Measurements from ENCODE around the gene IQSEC1.
A peak's percentile ranks its signal among the peaks of the same experiment; 100 is the strongest.

IQSEC1 gene

DNA sequence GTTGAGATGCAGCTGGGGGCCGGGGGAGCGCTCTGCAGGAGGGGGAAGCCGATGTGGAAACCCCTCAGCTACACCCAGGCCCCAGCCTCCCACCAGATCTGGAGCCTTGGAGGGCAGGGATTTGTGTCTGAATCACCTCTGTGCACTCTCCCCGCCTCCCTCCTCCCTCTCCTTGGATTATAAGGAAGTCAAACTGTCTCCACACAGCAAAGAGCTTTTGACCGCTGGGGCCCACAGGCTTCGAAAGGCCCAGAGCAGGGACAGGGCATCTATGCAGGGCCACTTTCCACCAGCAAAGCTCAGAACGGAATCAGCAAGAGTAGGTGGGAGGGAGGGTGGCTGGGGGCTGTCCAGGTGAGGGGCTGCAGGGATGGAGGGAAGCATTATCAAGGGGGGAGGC, 68.9 kb downstream of the IQSEC1 start:
- FAIRE-seq (no peak), DNase-seq (ENCODE audit: insufficient read length, low spot score) (no peak)
- TF ChIP-seq POLR2AphosphoS5 (IDR thresholded peaks at IDR 0.05; ENCODE audit: low read depth, low read length): no peak
- no peak for TF ChIP-seq SPI1 (IDR thresholded peaks at IDR 0.05; ENCODE audit: low read depth, low read length)
- TF ChIP-seq POLR2A (IDR thresholded peaks at IDR 0.05; ENCODE audit: low read depth, low read length): no peak
- TF ChIP-seq PAX5 (IDR thresholded peaks at IDR 0.05; ENCODE audit: insufficient read depth, low read length, severe bottlenecking): no peak
- TF ChIP-seq POU2F2 (IDR thresholded peaks at IDR 0.05; ENCODE audit: low read depth, low read length): no peak

DNA sequence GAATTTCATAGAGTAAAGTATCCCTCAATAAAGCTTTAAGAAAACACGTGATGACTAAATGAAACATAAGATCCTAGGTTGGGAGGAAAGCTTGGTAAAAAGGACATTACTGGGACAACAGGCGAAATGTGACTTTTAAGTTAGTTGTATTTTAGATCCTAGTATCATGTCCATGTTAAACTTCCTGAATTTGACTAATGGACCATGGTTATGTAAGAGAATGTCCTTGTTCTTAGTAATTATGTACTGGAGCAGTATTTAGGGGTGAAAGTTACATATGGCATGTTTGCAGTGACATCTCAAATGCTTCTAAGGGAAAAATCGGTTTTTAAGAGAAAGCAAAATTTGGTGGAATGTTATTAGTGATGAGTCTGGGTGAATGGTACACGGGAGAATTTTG, 69.6 kb downstream of the IQSEC1 start:
- FAIRE-seq (peak; percentile 23), DNase-seq (ENCODE audit: insufficient read length, low spot score) (no peak)
- TF ChIP-seq POU2F2 (IDR thresholded peaks at IDR 0.05; ENCODE audit: low read depth, low read length) (no peak), SPI1 (IDR thresholded peaks at IDR 0.05; ENCODE audit: low read depth, low read length) (no peak), TAF1 (IDR thresholded peaks at IDR 0.05; ENCODE audit: low read depth, low read length) (no peak), POLR2AphosphoS5 (IDR thresholded peaks at IDR 0.05; ENCODE audit: low read depth, low read length) (no peak), PAX5 (IDR thresholded peaks at IDR 0.05; ENCODE audit: insufficient read depth, low read length, severe bottlenecking) (no peak), POLR2A (IDR thresholded peaks at IDR 0.05; ENCODE audit: low read depth, low read length) (no peak)

DNA sequence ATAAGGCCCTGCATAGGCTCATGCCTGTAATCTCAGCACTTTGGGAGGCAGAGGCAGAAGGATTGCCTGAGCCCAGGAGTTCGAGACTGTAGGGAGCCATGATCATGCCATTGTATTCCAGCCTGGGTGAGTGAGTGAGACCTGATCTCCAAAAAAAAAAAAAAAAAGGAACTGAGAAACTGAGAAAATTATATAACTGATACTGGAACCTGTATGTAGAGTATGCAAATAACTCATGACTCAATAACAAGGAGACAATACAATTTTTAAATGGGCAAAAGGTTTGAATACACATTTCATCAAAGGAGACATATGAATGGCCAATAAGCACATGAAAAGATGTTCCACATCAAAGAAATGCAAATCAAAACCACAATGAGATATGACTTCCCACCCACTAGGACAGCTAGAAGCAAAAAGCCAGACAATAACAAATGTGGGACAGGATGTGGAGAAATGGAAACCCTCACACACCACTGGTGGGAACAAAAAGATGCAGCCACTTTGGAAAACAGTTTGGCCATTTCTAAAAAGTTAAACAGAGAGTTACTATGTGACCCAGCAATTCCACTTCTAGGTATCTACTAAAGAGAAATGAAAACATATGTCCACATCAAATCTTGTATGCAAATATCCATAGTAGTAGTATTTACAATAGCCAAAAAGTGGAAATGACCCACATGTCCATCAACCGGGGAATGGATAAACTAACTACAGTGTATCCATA, 70.7 kb downstream of the IQSEC1 start:
- DNase-seq (ENCODE audit: insufficient read length, low spot score): no peak
- no peak for TF ChIP-seq PAX5 (IDR thresholded peaks at IDR 0.05; ENCODE audit: insufficient read depth, low read length, severe bottlenecking)
- peak; percentile 93 for TF ChIP-seq SPI1 (IDR thresholded peaks at IDR 0.05; ENCODE audit: low read depth, low read length)
- peak; percentile 89 for TF ChIP-seq POLR2A (IDR thresholded peaks at IDR 0.05; ENCODE audit: low read depth, low read length)
- TF ChIP-seq POLR2AphosphoS5 (IDR thresholded peaks at IDR 0.05; ENCODE audit: low read depth, low read length): peak; percentile 89
- TF ChIP-seq TAF1 (IDR thresholded peaks at IDR 0.05; ENCODE audit: low read depth, low read length): no peak
- TF ChIP-seq POU2F2 (IDR thresholded peaks at IDR 0.05; ENCODE audit: low read depth, low read length): peak; percentile 91
- peak; percentile 89 for FAIRE-seq

DNA sequence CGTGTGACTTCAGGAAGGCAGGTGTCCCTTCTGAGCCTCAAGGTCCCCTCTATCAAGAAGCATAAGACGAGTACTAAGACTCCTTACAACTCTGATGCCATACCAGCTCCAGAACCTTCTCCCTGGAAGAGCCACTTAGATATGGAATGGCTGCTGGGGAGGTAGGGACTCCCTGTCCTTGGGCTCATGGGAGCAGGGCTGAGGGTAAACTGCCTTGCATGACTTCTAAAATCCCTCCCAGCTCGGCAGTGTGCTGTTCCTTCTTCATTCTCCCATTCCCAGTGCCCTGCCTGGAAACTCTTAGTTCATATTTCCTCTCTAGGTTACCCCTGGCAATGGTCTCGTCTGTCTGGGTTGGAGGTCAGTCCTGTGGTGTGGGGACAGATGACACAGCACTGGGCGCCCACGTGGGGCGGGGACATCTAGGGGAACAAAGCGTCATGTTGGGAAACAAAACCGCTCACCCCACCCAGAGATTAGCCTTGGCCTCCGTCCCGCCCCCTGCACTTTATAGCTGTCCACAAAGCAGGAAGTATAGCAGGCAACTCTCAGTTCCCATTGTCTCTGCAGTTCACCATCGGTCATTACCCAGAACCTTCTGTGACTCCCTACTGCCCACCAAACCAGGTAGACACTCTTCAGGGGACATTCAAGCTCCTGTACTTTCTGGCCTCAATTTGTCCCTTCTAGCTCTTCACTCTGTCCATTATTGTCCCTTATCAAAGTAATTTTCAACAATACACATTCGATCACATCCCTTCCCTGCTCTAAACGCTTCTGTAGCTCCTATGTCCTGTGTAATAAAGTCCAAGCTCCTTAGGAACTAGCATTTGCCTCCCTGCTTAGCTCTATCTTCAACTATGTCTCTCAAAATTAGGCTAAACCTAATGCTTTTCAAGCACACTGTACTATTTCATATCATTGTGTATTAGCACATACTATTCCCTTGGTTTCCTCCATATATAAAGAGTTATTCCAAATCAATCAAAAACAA, 73.8 kb downstream of the IQSEC1 start:
- no peak for DNase-seq (ENCODE audit: insufficient read length, low spot score)
- peak; percentile 92 for FAIRE-seq
- peak; percentile 84 for TF ChIP-seq SPI1 (IDR thresholded peaks at IDR 0.05; ENCODE audit: low read depth, low read length)
- TF ChIP-seq POLR2A (IDR thresholded peaks at IDR 0.05; ENCODE audit: low read depth, low read length): no peak
- no peak for TF ChIP-seq POLR2AphosphoS5 (IDR thresholded peaks at IDR 0.05; ENCODE audit: low read depth, low read length)
- TF ChIP-seq TAF1 (IDR thresholded peaks at IDR 0.05; ENCODE audit: low read depth, low read length): no peak
- no peak for TF ChIP-seq POU2F2 (IDR thresholded peaks at IDR 0.05; ENCODE audit: low read depth, low read length)
- TF ChIP-seq PAX5 (IDR thresholded peaks at IDR 0.05; ENCODE audit: insufficient read depth, low read length, severe bottlenecking): no peak

DNA sequence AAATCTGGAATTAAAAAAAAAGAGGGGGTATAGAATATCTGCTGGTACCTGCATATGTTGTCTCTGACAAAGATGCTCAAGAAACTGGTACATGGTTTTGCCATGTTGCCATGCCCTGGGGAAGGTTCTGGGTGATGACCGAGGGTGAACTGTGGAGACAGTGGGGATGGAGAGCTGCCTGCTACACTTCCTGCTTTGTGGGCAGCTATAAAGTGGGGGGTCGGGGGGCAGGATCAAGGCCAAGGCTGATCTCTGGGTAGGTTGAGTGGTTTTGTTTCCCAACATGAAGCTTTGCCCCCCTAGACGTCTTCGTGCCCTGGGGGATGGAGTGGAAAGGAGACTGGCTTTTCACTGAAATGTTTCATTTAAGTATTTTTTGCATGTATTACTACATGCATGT, 74.6 kb downstream of the IQSEC1 start:
- no peak for DNase-seq (ENCODE audit: insufficient read length, low spot score)
- TF ChIP-seq POLR2A (IDR thresholded peaks at IDR 0.05; ENCODE audit: low read depth, low read length) (no peak), PAX5 (IDR thresholded peaks at IDR 0.05; ENCODE audit: insufficient read depth, low read length, severe bottlenecking) (no peak)
- no peak for FAIRE-seq

DNA sequence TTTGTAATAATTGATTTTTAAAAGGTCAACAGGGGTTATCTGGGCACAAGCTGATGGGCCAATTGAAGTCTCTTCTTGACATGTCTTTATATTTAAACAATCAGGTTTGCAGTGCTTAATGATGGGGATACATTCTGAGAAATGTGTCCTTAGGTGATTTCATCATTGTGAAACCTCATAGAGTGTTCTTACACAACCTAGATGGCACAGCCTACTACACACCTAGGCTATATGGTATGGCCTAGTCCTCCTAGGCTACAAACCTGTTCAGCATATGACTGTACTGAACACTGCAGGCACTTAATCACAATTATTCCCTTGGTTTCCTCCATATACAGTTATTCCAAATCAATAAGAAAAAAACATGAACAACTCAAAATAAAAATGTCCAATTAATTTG, 75.8 kb downstream of the IQSEC1 start:
- TF ChIP-seq TAF1 (IDR thresholded peaks at IDR 0.05; ENCODE audit: low read depth, low read length): no peak
- TF ChIP-seq POLR2A (IDR thresholded peaks at IDR 0.05; ENCODE audit: low read depth, low read length): no peak
- no peak for TF ChIP-seq POLR2AphosphoS5 (IDR thresholded peaks at IDR 0.05; ENCODE audit: low read depth, low read length)
- no peak for TF ChIP-seq POU2F2 (IDR thresholded peaks at IDR 0.05; ENCODE audit: low read depth, low read length)
- TF ChIP-seq PAX5 (IDR thresholded peaks at IDR 0.05; ENCODE audit: insufficient read depth, low read length, severe bottlenecking): no peak
- TF ChIP-seq SPI1 (IDR thresholded peaks at IDR 0.05; ENCODE audit: low read depth, low read length): no peak
- DNase-seq (ENCODE audit: insufficient read length, low spot score) (no peak), FAIRE-seq (no peak)

DNA sequence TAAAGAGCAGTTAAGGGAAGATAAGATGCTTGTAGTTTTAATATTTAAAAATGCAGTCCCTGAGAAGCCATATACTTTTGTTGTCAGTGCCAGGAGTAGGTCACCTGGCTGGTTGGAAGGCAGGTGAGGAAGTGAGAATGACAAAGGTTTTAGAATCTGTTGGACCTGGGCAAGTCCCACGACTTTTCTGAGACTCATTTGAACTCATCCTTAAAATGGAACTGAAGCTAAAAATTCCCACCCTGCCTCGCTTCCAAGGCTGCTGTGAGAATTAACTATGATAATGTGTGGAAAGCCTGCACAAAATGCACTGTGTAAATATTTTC, 77.1 kb downstream of the IQSEC1 start:
- no peak for DNase-seq (ENCODE audit: insufficient read length, low spot score)
- no peak for FAIRE-seq
- TF ChIP-seq PAX5 (IDR thresholded peaks at IDR 0.05; ENCODE audit: insufficient read depth, low read length, severe bottlenecking) (no peak), SPI1 (IDR thresholded peaks at IDR 0.05; ENCODE audit: low read depth, low read length) (peak; percentile 88)

DNA sequence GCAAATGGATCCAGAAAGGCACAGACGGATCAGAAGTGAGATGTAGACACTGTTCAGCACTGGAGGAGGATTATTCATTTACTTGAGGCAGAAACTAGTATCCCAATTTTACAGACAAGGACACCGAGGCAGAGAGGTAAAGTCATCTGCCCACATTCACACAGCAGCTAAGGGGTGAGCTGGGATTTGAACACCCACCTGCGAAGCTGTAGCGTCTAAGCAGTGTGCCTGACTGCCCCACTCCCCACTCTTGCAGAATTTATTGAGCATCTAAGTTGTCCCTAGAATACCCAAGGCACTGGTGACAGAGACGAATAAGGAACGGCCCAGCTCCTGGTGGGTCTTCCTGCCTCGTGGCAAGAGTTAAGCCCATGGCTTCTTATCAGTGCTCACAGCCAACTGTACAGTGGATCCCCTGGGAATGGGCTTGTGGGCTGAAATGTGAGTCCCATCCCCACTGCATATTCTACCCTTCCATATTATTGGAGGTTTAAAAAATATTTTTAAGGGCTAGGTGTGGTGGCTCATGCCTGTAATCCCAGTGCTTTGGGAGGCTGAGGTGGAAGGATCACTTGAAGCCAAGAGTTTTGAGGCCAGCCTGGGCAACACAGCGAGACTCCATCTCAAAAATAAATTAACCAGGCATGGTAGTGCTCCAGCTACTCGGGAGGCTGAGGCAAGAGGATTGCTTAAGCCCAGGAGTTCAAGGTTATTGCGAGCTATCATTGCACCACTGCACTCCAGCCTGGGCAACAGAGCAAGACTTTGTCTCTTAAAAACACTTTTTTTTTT, 77.6 kb downstream of the IQSEC1 start:
- no peak for TF ChIP-seq POLR2AphosphoS5 (IDR thresholded peaks at IDR 0.05; ENCODE audit: low read depth, low read length)
- no peak for TF ChIP-seq POLR2A (IDR thresholded peaks at IDR 0.05; ENCODE audit: low read depth, low read length)
- no peak for TF ChIP-seq POU2F2 (IDR thresholded peaks at IDR 0.05; ENCODE audit: low read depth, low read length)
- TF ChIP-seq PAX5 (IDR thresholded peaks at IDR 0.05; ENCODE audit: insufficient read depth, low read length, severe bottlenecking): no peak
- no peak for TF ChIP-seq SPI1 (IDR thresholded peaks at IDR 0.05; ENCODE audit: low read depth, low read length)
- TF ChIP-seq TAF1 (IDR thresholded peaks at IDR 0.05; ENCODE audit: low read depth, low read length): no peak
- DNase-seq (ENCODE audit: insufficient read length, low spot score) (no peak), FAIRE-seq (no peak)
